Heart left ventricle (tissue), 16 donors: ENCODE results near the gene ANKH. TPM values are rescaled to one million over a fixed set of nuclear protein-coding genes. Genes with fewer than 3 reads are reported as not detected.

ENCODE experiments used
- ATAC-seq, 4 donors: fragments of 200-7000 bp; cut with Tn5 transposase; one replicate each; pipeline ENCODE4 v1.9.1; 2020 to 2022; ENCODE audit warnings: moderate library complexity in 4 of 4, mild to moderate bottlenecking in 3 of 4, moderate number of reproducible peaks in 1 of 4
- DNase-seq, 5 donors: peaks; one replicate each; pipeline ENCODE4 v3.0.0-alpha.2; 2020
- H3K27ac ChIP-seq, 12 donors: fragments of 200-600 bp; sonication (generic) in 4 of 12; one replicate each; pipeline versions ENCODE4 v1.5.0 to v1.8.0; 2016 to 2022; ENCODE audit warnings: mild to moderate bottlenecking in 2 of 12
- H3K27me3 ChIP-seq, 9 donors: fragments of 200-600 bp; sonication (generic) in 2 of 9; one replicate each; pipeline versions ENCODE4 v1.5.1 to v1.8.0; 2016 to 2022; ENCODE audit warnings: mild to moderate bottlenecking in 3 of 9
- H3K36me3 ChIP-seq, 9 donors: fragments of 200-600 bp; sonication (generic) in 2 of 9; one replicate each; pipeline versions ENCODE4 v1.5.0 to v1.8.0; 2018 to 2022; ENCODE audit warnings: mild to moderate bottlenecking in 2 of 9
- H3K4me1 ChIP-seq, 12 donors: fragments of 200-600 bp; sonication (generic) in 4 of 12; one replicate each; pipeline versions ENCODE4 v1.5.0 to v1.8.0; 2016 to 2022; ENCODE audit warnings: mild to moderate bottlenecking in 3 of 12
- H3K4me3 ChIP-seq, 12 donors: fragments of 200-600 bp; sonication (generic) in 4 of 12; one replicate each; pipeline versions ENCODE4 v1.5.0 to v1.8.0; 2017 to 2022; ENCODE audit warnings: mild to moderate bottlenecking in 9 of 12, moderate library complexity in 4 of 12
- H3K9me3 ChIP-seq, 12 donors: fragments of 200-600 bp; sonication (generic) in 4 of 12; one replicate each; pipeline versions ENCODE4 v1.5.0 to v1.8.0; 2016 to 2022; ENCODE audit warnings: mild to moderate bottlenecking in 1 of 12
- POLR2A ChIP-seq, 2 donors: fragments of 450-650 bp; IDR thresholded peaks; one replicate each; pipeline ENCODE4 v1.6.1; 2017; ENCODE audit warnings: antibody characterized with exemption in 2 of 2, mild to moderate bottlenecking in 2 of 2, moderate library complexity in 2 of 2
- WGBS, 4 donors: extraction: QIAGEN DNeasy Blood & Tissue Kit in 2 of 4; methylation state at CpG; one replicate each; pipeline versions ENCODE4 v1.1.5 to v1.1.7; 2013 to 2018; 5-methylcytosine and 5-hydroxymethylcytosine counted together
- intact Hi-C, 10 donors: fragments of 100-400 bp; cut with DNase I; formaldehyde crosslinking; loops; one replicate each; pipeline versions ENCODE4 v1.11.1 to v1.14.2; 2022
- polyA plus RNA-seq, 2 donors: library from polyadenylated mRNA; stranded (reverse); fragments of 200-250 nt; gene quantifications; one replicate each; pipeline ENCODE4 v1.2.3, GENCODE V29; 2013
- total RNA-seq, 9 donors: library from RNA; depleted of rRNA in 2 of 9; stranded (reverse); fragments of >200 nt in 2 of 9; fragmentation: NEBNext Ultra II Directional in 3 of 9; extraction: Animal tissue kit (Norgen Biotek cat#: 25700) in 3 of 9; gene quantifications; one replicate each; pipeline versions ENCODE4 v1.1.0 to v1.2.4, GENCODE V29; 2016 to 2023
- TF ChIP-seq, protein P1 (sequence below), 12 donors: fragments of 200-600 bp; sonication (generic) in 4 of 12; IDR thresholded peaks; one replicate each; pipeline versions ENCODE4 v1.5.0 to v1.8.0; 2018 to 2022; ENCODE audit warnings: antibody characterized with exemption in 12 of 12, mild to moderate bottlenecking in 5 of 12
- donor health status: ischemic (EF 13 %, LVEDD 7.1; RV severe dilation, severe dysfunction).
- donor health status: healthy with polysubstance abuse.
- donor health status: DM: no; HTN: yes; CAD: no.
- donor health status: DM: no; HTN: no; CAD: no.
- donor health status: ischemic (EF 25% LVEDD 6.9; RV normal size, moderate dysfunction).
- donor health status: ischemic (EF 25% LVEDD 5.7; RV mildly dilated, moderate dysfunction).
- donor health status: healthy.
- donor health status: DM: yes; HTN: yes; CAD: no.
- donor health status: ischemic (EF 35%, LVEDD 5.7; RV mildly dilated, moderate dysfunction).
- donor health status: nonischemic (EF 11% LVEDD 7.7; RV severe dilation, severe dysfunction).
- donor health status: DM: yes; HTN: yes; CAD: no.
- donor health status: PGD.
- donor health status: ischemic (EF 29% LVEDD 5.4; RV normal size, mild dysfunction).
- donor health status: nonischemic (EF 23%, LVEDD 6.1; RV moderate dilation, normal function).

Gene ANKH
- total and polyA plus RNA-seq, 11 donors = 54.1 to 260 (median 168) TPM

DNA sequence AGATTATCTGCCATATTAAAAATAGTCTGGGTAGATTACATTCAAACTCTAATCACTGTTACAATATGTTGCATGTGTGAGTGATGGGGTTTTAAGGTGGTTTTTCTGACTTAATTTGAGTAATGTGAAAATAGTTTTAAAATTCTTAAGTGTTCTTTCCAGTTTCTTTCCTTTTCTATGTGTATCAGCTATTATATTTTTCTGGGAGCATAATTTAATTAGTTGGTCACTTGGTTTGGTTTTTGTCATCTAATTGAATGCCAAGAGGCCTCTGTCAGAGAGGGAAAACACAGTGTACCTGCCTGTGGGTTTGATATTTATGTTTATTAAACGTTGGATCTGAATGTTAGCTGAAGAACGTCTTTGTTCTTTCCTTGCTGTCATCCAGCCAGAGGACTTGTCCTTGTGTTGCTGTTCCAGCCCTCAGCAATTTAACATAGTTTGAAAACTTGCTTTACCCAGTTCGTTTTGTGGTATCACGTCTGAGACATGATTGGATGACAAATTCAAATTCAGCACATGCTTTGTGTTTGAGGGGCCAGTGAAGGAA is 187.6 kb downstream of the ANKH start:
- 37 to 52% (median 44%) methylated on average over 4 of the region's 4 CpGs for WGBS, 4 donors
- H3K36me3 ChIP-seq = peaks cover 0 to 89% (median 72%) of the 10 kb centered on the region in 9 donors
- DNase-seq (no peak), ATAC-seq (no peak)
- TF ChIP-seq POLR2A (IDR thresholded peaks at IDR 0.05) = no peak
- TF ChIP-seq, protein P1, sequence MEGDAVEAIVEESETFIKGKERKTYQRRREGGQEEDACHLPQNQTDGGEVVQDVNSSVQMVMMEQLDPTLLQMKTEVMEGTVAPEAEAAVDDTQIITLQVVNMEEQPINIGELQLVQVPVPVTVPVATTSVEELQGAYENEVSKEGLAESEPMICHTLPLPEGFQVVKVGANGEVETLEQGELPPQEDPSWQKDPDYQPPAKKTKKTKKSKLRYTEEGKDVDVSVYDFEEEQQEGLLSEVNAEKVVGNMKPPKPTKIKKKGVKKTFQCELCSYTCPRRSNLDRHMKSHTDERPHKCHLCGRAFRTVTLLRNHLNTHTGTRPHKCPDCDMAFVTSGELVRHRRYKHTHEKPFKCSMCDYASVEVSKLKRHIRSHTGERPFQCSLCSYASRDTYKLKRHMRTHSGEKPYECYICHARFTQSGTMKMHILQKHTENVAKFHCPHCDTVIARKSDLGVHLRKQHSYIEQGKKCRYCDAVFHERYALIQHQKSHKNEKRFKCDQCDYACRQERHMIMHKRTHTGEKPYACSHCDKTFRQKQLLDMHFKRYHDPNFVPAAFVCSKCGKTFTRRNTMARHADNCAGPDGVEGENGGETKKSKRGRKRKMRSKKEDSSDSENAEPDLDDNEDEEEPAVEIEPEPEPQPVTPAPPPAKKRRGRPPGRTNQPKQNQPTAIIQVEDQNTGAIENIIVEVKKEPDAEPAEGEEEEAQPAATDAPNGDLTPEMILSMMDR (IDR thresholded peaks at IDR 0.05) = no peak
- no peaks in the 10 kb centered on the region for H3K9me3 ChIP-seq
- no peak overlapping the region for H3K4me3 ChIP-seq
- peak overlapping the region; percentile 30 to 87 (median 73) for H3K27ac ChIP-seq
- H3K4me1 ChIP-seq = peaks cover 0 to 74% (median 29%) of the 10 kb centered on the region in 12 donors
- H3K27me3 ChIP-seq = no peaks in the 10 kb centered on the region
- intact Hi-C loops = loop anchor here in 2 of 10 donors (2.0 kb wide), 2 partner anchors 321 to 331 kb away; no protein-coding TSS in a partner anchor

DNA sequence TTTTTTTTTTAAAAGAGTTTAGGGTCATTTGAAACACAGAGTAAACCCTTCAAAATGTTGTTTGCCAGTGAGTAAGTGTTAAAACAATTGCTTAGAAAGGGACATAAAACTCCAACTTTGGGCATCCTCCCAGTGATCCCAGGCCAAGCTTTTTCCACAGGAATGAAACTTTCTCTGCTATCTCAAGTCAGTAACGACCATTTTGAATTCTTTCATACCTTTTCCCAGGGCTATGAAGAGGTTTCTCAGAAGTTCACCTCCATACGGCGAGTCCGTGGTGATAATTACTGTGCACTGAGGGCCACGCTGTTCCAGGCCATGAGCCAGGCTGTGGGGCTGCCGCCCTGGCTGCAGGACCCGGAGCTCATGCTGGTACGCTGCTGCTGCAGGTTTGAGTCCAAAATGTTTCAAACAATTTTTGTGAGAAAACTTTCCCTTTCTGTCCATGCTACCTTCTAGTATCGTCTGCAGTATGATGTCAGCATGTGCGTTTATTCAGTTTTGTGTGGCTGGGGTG is 190.3 kb downstream of the ANKH start:
- Histone ChIP-seq H3K27ac (peak overlapping the region; percentile 16 to 88 (median 66)), H3K4me3 (no peak overlapping the region), H3K36me3 (peaks cover 0 to 68% (median 48%) of the 10 kb centered on the region in 9 donors), H3K27me3 (no peaks in the 10 kb centered on the region), H3K9me3 (no peaks in the 10 kb centered on the region), H3K4me1 (peaks cover 2 to 78% (median 36%) of the 10 kb centered on the region in 12 donors)
- TF ChIP-seq, protein P1 (IDR thresholded peaks at IDR 0.05) = no peak
- no peak for TF ChIP-seq POLR2A (IDR thresholded peaks at IDR 0.05)
- ATAC-seq (peak; percentile 63 to 71 (median 69)), DNase-seq (peak; percentile 33 to 73 (median 65))
- 58 to 71% (median 68%) methylated on average over 10 of the region's 10 CpGs for WGBS, 4 donors
- intact Hi-C loops = no loop called here

DNA sequence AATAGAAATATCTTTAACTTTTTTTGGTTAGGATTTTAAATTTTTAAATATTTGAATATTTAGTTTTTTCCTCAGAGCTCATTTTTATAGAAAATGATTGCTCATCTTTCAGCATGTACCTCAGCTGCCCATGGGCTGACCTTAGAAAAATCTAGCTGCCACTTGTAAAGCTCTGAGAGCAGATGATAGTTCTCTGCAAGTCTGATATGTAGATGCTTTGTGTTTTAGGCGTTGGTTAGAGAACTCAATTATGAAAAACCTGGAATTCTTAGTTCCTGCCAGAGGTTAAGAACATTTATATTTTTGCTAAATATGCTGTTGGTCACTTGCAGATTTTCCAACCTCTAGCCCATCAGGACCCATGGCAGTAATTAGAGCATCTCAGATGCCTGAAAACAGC is 192.0 kb downstream of the ANKH start:
- Histone ChIP-seq H3K27me3 (no peaks in the 10 kb centered on the region), H3K9me3 (no peaks in the 10 kb centered on the region), H3K36me3 (peaks cover 0 to 61% (median 46%) of the 10 kb centered on the region in 9 donors), H3K4me3 (no peak overlapping the region), H3K4me1 (peaks cover 4 to 78% (median 44%) of the 10 kb centered on the region in 12 donors), H3K27ac (peak overlapping the region; percentile 45 to 88 (median 74))
- intact Hi-C loops = no loop called here
- ATAC-seq = no peak
- DNase-seq = no peak
- TF ChIP-seq, protein P1 (IDR thresholded peaks at IDR 0.05) = no peak
- TF ChIP-seq POLR2A (IDR thresholded peaks at IDR 0.05) = no peak
- 54 to 67% (median 62%) methylated on average over 1 of the region's 1 CpG for WGBS, 4 donors

DNA sequence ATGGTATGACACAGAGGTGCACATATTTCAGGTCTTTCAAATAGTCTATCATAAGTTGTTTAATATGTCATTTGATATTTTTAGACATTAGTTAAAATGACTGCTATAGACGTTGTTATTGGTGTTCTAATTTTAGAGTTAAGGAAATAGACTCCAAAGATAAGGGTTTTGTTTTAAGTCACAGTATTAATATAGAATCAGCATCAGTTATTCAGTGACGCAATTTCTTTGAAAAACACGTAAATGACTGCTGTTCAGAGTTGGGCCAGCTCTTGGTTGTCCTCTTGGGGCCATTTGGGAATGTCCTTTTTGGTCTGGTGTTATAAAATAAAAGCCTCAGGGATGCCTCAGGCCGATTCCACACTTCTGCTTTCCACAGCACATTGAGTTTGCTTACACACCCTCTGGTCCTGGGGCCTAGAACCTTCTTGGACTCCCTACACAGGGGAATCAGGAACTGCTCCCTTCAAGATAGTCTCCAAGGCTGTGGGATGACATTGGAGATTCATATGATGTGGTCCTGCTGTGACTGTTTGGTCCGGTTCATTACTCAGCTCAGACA is 192.7 kb downstream of the ANKH start:
- 39 to 45% (median 42%) methylated on average over 5 of the region's 5 CpGs for WGBS, 4 donors

More for the DNA sequence above, 192.7 kb downstream of the ANKH start:
- ATAC-seq (peak; percentile 68 to 73 (median 70)), DNase-seq (peak in 2 of 5 donors; percentile 47 to 48)
- peaks cover 4 to 75% (median 41%) of the 10 kb centered on the region in 12 donors for H3K4me1 ChIP-seq
- no peaks in the 10 kb centered on the region for H3K27me3 ChIP-seq
- intact Hi-C loops = no loop called here
- H3K4me3 ChIP-seq = no peak overlapping the region
- peak overlapping the region; percentile 46 to 88 (median 74) for H3K27ac ChIP-seq
- no peaks in the 10 kb centered on the region for H3K9me3 ChIP-seq
- H3K36me3 ChIP-seq = peaks cover 0 to 57% (median 41%) of the 10 kb centered on the region in 9 donors
- no peak for TF ChIP-seq POLR2A (IDR thresholded peaks at IDR 0.05)
- TF ChIP-seq, protein P1 (IDR thresholded peaks at IDR 0.05) = no peak
